22Rv1 (cell line): ENCODE measurements around the gene LOXL3.

ENCODE experiments used
- CTCF ChIP-seq: fragments of 450-650 bp; IDR thresholded peaks from 2 replicates; pipeline ENCODE4 v1.5.1; 2017; ENCODE audit warnings: mild to moderate bottlenecking
- ZFX ChIP-seq: fragments of 450-650 bp; IDR thresholded peaks from 2 replicates; pipeline ENCODE4 v1.6.1; 2017; ENCODE audit warnings: antibody characterized with exemption, borderline replicate concordance

- TF ChIP-seq CTCF (peak; percentile 53), ZFX (no peak)
Measured at GRCh38 chr2:74532222-74532621, 21.5 kb downstream of the LOXL3 start.
